22Rv1 (cell line): ENCODE data around the gene CFL1.

Source experiments
- ZFX ChIP-seq: fragments of 450-650 bp; IDR thresholded peaks from 2 replicates; pipeline ENCODE4 v1.6.1; 2017; ENCODE audit warnings: antibody characterized with exemption, borderline replicate concordance
- TF ChIP-seq, protein P1 (sequence below): fragments of 450-650 bp; IDR thresholded peaks from 2 replicates; pipeline ENCODE4 v1.5.1; 2017; ENCODE audit warnings: mild to moderate bottlenecking

DNA sequence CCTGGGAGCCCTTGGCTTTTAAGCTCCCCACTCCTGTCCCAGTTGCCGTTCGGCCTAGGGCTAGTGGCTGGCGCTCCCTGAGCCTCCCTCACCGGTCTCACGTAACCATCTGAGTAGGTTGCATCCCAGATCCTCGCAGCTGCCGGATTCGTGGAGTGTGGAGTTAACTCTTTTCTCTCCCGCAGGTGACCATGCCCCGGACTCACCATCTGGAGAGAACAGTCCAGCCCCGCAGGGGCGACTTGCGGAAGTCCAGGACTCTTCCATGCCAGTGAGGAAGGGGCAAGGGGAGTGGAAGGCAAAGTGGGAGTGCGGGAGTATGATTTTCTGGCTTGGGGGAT is 3.2 kb upstream of the CFL1 start:
- TF ChIP-seq, protein P1, sequence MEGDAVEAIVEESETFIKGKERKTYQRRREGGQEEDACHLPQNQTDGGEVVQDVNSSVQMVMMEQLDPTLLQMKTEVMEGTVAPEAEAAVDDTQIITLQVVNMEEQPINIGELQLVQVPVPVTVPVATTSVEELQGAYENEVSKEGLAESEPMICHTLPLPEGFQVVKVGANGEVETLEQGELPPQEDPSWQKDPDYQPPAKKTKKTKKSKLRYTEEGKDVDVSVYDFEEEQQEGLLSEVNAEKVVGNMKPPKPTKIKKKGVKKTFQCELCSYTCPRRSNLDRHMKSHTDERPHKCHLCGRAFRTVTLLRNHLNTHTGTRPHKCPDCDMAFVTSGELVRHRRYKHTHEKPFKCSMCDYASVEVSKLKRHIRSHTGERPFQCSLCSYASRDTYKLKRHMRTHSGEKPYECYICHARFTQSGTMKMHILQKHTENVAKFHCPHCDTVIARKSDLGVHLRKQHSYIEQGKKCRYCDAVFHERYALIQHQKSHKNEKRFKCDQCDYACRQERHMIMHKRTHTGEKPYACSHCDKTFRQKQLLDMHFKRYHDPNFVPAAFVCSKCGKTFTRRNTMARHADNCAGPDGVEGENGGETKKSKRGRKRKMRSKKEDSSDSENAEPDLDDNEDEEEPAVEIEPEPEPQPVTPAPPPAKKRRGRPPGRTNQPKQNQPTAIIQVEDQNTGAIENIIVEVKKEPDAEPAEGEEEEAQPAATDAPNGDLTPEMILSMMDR = no peak
- no peak for TF ChIP-seq ZFX
